Activated CD8-positive, alpha-beta T cell treated with anti-CD3 and anti-CD28 coated beads for 36 hours (primary cell): ENCODE measurements around the gene ZFYVE16. TPM values are rescaled to one million over a fixed set of nuclear protein-coding genes. Genes with fewer than 3 reads are reported as not detected.

ENCODE experiments used
- ATAC-seq: fragments of 200-7000 bp; cut with Tn5 transposase; one replicate; pipeline ENCODE4 v1.10.0; 2021; ENCODE audit warnings: mild to moderate bottlenecking, moderate library complexity
- CTCF ChIA-PET: fragments of 350-600 bp; sonication (Branson Sonifier 250); formaldehyde crosslinking; loops from one replicate; lab custom pipeline; 2021; ENCODE audit warnings: antibody characterized with exemption; lab: Charles Lee
- POLR2A ChIA-PET: fragments of 350-600 bp; sonication (Branson Sonifier 250); formaldehyde crosslinking; loops from one replicate; lab custom pipeline; 2021; ENCODE audit warnings: antibody characterized with exemption; lab: Charles Lee
- DNase-seq: peaks from one replicate; pipeline ENCODE4 v3.0.0-alpha.2; 2020
- H3K27ac Mint-ChIP-seq: one replicate; pipeline ENCODE4 v1.8.0; 2021; ENCODE audit warnings: mild to moderate bottlenecking, mixed read lengths
- H3K27me3 Mint-ChIP-seq: one replicate; pipeline ENCODE4 v1.8.0; 2021; ENCODE audit warnings: mixed read lengths
- H3K36me3 Mint-ChIP-seq: one replicate; pipeline ENCODE4 v1.8.0; 2021; ENCODE audit warnings: low read depth, mixed read lengths
- H3K4me1 Mint-ChIP-seq: one replicate; pipeline ENCODE4 v1.8.0; 2021; ENCODE audit warnings: low read depth, mixed read lengths
- H3K4me3 Mint-ChIP-seq: one replicate; pipeline ENCODE4 v1.8.0; 2021; ENCODE audit warnings: mild to moderate bottlenecking, moderate library complexity, mixed read lengths
- H3K9me3 Mint-ChIP-seq: one replicate; pipeline ENCODE4 v1.8.0; 2021; ENCODE audit warnings: mixed read lengths
- CTCF ChIP-seq: fragments of 200-600 bp; IDR thresholded peaks from one replicate; pipeline ENCODE4 v1.8.0; 2022; ENCODE audit warnings: antibody characterized with exemption, mild to moderate bottlenecking
- intact Hi-C: fragments of 100-400 bp; cut with micrococcal nuclease; formaldehyde crosslinking; loops from one replicate; pipeline ENCODE4 v1.10.0; 2022
- total RNA-seq, 2 experiments: library from RNA; stranded (reverse); gene quantifications; one replicate each; pipeline ENCODE4 v1.2.3, GENCODE V29; 2021

The ZFYVE16 gene
- total RNA-seq, 2 experiments from 2014 or later = 5.9 to 6.7 TPM

DNA sequence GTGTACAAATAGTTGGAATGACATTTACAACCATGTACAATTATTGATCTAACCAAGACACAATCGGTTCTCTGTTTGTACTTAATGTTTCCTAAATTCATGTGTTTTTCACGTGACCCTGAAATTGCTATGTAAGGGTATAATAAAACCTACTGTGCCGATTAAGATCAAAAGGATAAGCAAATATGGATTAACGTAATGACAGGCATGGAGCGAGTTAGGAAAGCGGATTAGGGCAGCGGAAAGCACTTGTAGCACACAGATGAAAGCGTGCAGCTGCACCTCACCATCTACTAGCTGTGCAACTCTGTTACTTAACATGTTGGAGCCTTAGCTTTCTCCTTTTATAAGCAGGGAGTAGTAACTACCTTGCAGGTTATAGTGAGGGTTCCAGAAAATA, 38.3 kb upstream of the ZFYVE16 start:
- H3K36me3 Mint-ChIP-seq = no peaks in the 10 kb centered on the region
- DNase-seq = no peak
- no peak overlapping the region for H3K4me3 Mint-ChIP-seq
- no peak overlapping the region for H3K27ac Mint-ChIP-seq
- H3K27me3 Mint-ChIP-seq = peaks cover 2% of the 10 kb centered on the region
- ChIA-PET CTCF (no interaction called here), POLR2A (no interaction called here)
- no peaks in the 10 kb centered on the region for H3K4me1 Mint-ChIP-seq
- intact Hi-C loops = no loop called here
- H3K9me3 Mint-ChIP-seq = no peaks in the 10 kb centered on the region
- TF ChIP-seq CTCF = no peak
- no peak for ATAC-seq

DNA sequence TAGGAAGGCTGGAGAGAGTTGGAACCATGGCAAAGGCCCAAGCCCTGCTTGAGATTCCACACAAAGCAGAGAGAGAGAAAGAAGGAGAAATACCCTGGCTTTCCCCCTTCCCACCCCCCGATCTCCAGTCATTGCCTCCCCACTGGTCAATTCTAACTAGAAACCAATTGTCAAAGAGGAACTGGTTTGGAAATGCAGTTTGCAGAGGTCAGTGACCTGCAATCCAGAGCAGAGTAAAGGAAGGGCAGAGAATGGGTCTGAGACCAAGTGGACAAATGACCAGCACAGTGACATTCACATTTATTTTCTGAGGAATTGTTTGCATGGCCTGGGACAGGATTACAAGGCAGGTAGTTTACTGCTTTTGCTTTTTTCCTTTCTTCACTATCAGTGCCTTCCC, 37.5 kb upstream of the ZFYVE16 start:
- H3K27ac Mint-ChIP-seq = no peak overlapping the region
- peaks cover 2% of the 10 kb centered on the region for H3K27me3 Mint-ChIP-seq
- ATAC-seq (no peak), DNase-seq (no peak)
- H3K36me3 Mint-ChIP-seq = no peaks in the 10 kb centered on the region
- TF ChIP-seq CTCF = no peak
- no peak overlapping the region for H3K4me3 Mint-ChIP-seq
- ChIA-PET CTCF (no interaction called here), POLR2A (no interaction called here)
- intact Hi-C loops = no loop called here
- H3K9me3 Mint-ChIP-seq = no peaks in the 10 kb centered on the region
- no peaks in the 10 kb centered on the region for H3K4me1 Mint-ChIP-seq

DNA sequence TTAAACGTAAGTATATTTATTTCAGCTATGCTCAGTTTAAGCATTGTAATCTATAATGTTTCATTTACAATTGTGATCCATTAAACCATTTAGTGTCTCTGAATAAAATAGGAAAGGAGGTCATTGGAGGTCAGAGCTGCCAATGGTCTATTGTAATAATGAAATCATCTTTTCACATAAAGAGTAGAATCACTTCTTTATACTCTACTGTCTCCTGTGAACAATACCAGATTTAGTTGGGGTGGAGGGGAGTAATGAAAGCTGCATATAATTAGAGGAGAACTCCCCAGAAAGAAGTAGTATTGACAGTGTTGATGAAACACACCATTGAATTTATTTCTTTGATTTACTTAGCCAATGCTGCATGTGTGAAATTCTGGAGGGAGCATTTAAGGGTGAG, 35.1 kb upstream of the ZFYVE16 start:
- intact Hi-C loops = no loop called here
- TF ChIP-seq CTCF = no peak
- peaks cover 2% of the 10 kb centered on the region for H3K27me3 Mint-ChIP-seq

DNA sequence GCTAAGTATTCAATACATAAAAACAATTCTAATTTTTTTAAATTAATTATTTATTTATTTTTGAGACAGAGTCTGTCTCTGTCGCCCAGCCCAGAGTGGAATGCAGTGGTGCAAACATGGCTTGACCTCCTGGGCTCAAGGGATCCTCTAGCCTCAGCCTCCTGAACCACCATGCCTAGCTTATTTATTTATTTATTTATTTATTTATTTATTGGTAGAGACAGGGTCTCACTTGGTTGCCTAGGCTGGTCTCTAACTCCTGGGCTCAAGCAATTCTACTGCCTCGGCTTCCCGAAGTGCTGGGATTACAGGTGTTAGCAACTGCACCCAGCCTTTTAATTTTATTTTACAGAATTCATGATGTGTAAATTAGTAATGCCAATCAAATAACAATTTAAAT, 33.7 kb upstream of the ZFYVE16 start:
- CTCF ChIA-PET = no interaction called here
- no peak for TF ChIP-seq CTCF
- Mint-ChIP-seq H3K9me3 (no peaks in the 10 kb centered on the region), H3K27me3 (peaks cover 2% of the 10 kb centered on the region), H3K36me3 (no peaks in the 10 kb centered on the region), H3K4me1 (no peaks in the 10 kb centered on the region), H3K27ac (no peak overlapping the region), H3K4me3 (no peak overlapping the region)
- ATAC-seq (no peak), DNase-seq (no peak)
- POLR2A ChIA-PET = interaction anchor here (0.6 kb wide), 1 partner anchor 1275 kb away, joined by 3 read pairs; no protein-coding TSS in a partner anchor
- intact Hi-C loops = no loop called here

More for the DNA sequence above, 35.1 kb upstream of the ZFYVE16 start:
- Mint-ChIP-seq H3K9me3 (no peaks in the 10 kb centered on the region), H3K36me3 (no peaks in the 10 kb centered on the region), H3K4me3 (no peak overlapping the region), H3K27ac (no peak overlapping the region), H3K4me1 (no peaks in the 10 kb centered on the region)
- POLR2A ChIA-PET = interaction anchor here (1.6 kb wide), 1 partner anchor 14 kb away, joined by 4 read pairs; no protein-coding TSS in a partner anchor
- DNase-seq (no peak), ATAC-seq (no peak)
- CTCF ChIA-PET = interaction anchor here (0.8 to 2.0 kb wide), 2 partner anchors 27 to 65 kb away, joined by 3 to 5 read pairs; no protein-coding TSS in a partner anchor

DNA sequence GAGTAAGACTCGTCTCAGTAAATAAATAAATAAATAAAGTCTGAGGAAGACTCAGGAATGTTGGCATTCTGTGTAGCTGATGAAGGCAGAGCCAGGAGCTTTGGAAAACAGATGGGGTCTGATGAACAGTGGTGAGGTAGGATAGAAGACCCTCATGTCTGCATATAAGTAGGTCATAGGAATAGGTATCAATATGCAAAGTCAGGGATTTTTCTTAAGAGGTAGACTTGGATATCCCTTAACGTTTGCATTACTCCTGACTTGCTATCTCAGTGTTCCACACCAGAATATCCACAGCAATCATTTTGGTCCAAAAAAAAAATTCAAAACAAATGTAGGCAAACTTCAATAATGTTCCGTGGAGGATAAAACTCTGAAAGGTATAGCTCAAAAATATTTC, 31.3 kb upstream of the ZFYVE16 start:
- H3K4me1 Mint-ChIP-seq = no peaks in the 10 kb centered on the region
- TF ChIP-seq CTCF = no peak
- H3K27ac Mint-ChIP-seq = no peak overlapping the region
- no peaks in the 10 kb centered on the region for H3K9me3 Mint-ChIP-seq
- CTCF ChIA-PET = interaction anchor here (0.8 kb wide), 1 partner anchor 31 kb away, joined by 3 read pairs; no protein-coding TSS in a partner anchor
- H3K36me3 Mint-ChIP-seq = no peaks in the 10 kb centered on the region
- ATAC-seq (no peak), DNase-seq (no peak)
- no peak overlapping the region for H3K4me3 Mint-ChIP-seq
- POLR2A ChIA-PET = no interaction called here
- intact Hi-C loops = no loop called here
- no peaks in the 10 kb centered on the region for H3K27me3 Mint-ChIP-seq
